Adrenal gland (tissue), 12 donors: ENCODE measurements around the gene INTS3. TPM values are rescaled to one million over a fixed set of nuclear protein-coding genes. Genes with fewer than 3 reads are reported as not detected.
"Not testable (repeated sequence)": the region's sequence is repeated elsewhere in the genome, so short reads cannot be mapped to it uniquely, and the experiment has no call there.

Experiments
- DNase-seq, 7 donors: peaks; one replicate each; pipeline ENCODE4 v3.0.0-alpha.2; 2019 to 2020
- H3K27ac ChIP-seq, 5 donors: fragments of 200-600 bp; sonication (generic) in 4 of 5; 1 replicate in 3 of 5; 2 replicates in 2 of 5; pipeline versions ENCODE4 v1.5.1 to v1.8.0; 2016 to 2020; ENCODE audit warnings: mild to moderate bottlenecking in 1 of 5
- H3K27me3 ChIP-seq: fragments of 200-600 bp; 2 replicates; pipeline ENCODE4 v1.8.0; 2021
- H3K36me3 ChIP-seq, 2 donors: fragments of 200-600 bp; replicated peaks in 1 of 2; 1 replicate in 1 of 2; 2 replicates in 1 of 2; pipeline versions ENCODE4 v1.5.1 to v1.8.0; 2018 to 2022
- H3K4me1 ChIP-seq, 2 donors: fragments of 200-600 bp; replicated peaks in 1 of 2; 1 replicate in 1 of 2; 2 replicates in 1 of 2; pipeline versions ENCODE4 v1.5.1 to v1.8.0; 2018 to 2021
- H3K4me3 ChIP-seq, 4 donors: fragments of 200-600 bp; sonication (generic) in 3 of 4; one replicate each; pipeline ENCODE4 v1.5.1; 2016 to 2018
- H3K9me3 ChIP-seq, 3 donors: fragments of 200-600 bp; sonication (generic) in 1 of 3; replicated peaks in 1 of 3; 1 replicate in 2 of 3; 2 replicates in 1 of 3; pipeline versions ENCODE4 v1.5.1 to v1.8.0; 2016 to 2021
- POLR2A ChIP-seq, 2 donors: fragments of 450-650 bp; IDR thresholded peaks; one replicate each; pipeline ENCODE4 v1.6.1; 2017; ENCODE audit warnings: antibody characterized with exemption in 2 of 2, mild to moderate bottlenecking in 2 of 2, moderate library complexity in 1 of 2
- WGBS, 4 donors: extraction: QIAGEN DNeasy Blood & Tissue Kit in 2 of 4; methylation state at CpG; one replicate each; pipeline versions ENCODE4 v1.1.5 to v1.1.7; 2013 to 2017; 5-methylcytosine and 5-hydroxymethylcytosine counted together
- intact Hi-C, 2 donors: fragments of 100-400 bp; cut with DNase I; formaldehyde crosslinking; loops; one replicate each; pipeline versions ENCODE4 v1.14.1 to v1.15.0; 2022 to 2023
- polyA plus RNA-seq, 3 donors: library from polyadenylated mRNA; stranded (reverse); fragments of 200-250 nt in 2 of 3; fragments of 350-450 nt in 1 of 3; fragmentation: Illumina TruSeq in 1 of 3; extraction: RNeasy Lipid Tissue Mini Kit (QIAGEN cat#74804) in 1 of 3; gene quantifications; one replicate each; pipeline ENCODE4 v1.2.3, GENCODE V29; 2013 to 2014
- total RNA-seq, 9 donors: library from RNA; depleted of rRNA in 4 of 9; stranded (reverse); fragments of >200 nt in 4 of 9; fragments of 120-200 nt in 1 of 9; fragmentation: NEBNext Ultra II Directional in 1 of 9; extraction: Animal tissue kit (Norgen Biotek cat#: 25700) in 1 of 9; gene quantifications; one replicate each; pipeline versions ENCODE4 v1.1.0 to v1.2.4, GENCODE V29; 2013 to 2023
- TF ChIP-seq, protein P1 (sequence below), 6 experiments: fragments of 450-650 bp in 4 of 6; fragments of 200-600 bp in 2 of 6; sonication (generic) in 1 of 6; IDR thresholded peaks; 1 replicate in 5 of 6; 2 replicates in 1 of 6; pipeline versions ENCODE4 v1.5.1 to v1.8.0; 2016 to 2021; ENCODE audit warnings: antibody characterized with exemption in 6 of 6, mild to moderate bottlenecking in 2 of 6, moderate library complexity in 1 of 6
- donor health status: healthy with polysubstance abuse.
- donor health status: Bipolar disorder and iron deficiency.
- donor health status: DM: yes; HTN: yes; CAD: no.
- donor health status: DM: no; HTN: no; CAD: no.
- donor health status: DM: no; HTN: no; CAD: no.
- donor health status: DM: yes; HTN: yes; CAD: no.

Gene INTS3
- total and polyA plus RNA-seq, 12 donors: 40.7 to 148 (median 61.2) TPM

DNA sequence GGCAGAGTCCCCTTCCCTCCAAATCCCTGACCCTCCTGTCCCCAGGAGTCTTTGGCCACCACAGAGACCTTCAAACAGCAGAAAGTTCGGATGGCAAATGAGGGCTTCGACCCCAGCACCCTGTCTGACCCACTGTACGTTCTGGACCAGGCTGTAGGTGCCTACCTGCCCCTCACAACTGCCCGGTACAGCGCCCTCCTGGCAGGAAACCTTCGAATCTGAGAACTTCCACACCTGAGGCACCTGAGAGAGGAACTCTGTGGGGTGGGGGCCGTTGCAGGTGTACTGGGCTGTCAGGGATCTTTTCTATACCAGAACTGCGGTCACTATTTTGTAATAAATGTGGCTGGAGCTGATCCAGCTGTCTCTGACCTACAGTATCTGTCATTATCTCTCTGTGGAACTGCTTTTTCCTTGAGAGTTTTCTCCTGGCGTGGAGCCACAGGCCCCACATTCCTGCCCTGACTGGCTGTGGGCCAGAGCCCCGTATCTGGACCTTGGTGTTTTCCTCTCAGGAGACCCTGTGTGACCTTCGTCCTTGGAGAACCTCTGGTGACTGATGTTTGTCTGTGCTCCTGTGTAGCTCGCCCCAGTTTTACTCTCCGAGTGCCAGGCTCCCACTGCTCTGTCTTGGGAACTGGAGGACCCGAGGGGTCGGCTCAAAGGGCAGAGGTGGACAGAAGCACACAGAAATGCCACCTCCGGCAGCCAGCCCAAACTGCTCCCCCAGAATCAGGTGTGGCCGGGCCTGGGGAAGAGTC is 52.1 kb downstream of the INTS3 start:
- peaks cover 26 to 53% of the 10 kb centered on the region in 2 donors for H3K4me1 ChIP-seq
- WGBS, 4 donors: 31 to 48% (median 37%) methylated on average over 16 to 17 of the region's 17 CpGs
- intact Hi-C loops: loop anchor here in 1 of 2 donors (10.0 kb wide), 2 partner anchors 105 to 205 kb away; partner anchors contain the start of genes ILF2 and NPR1
- H3K27ac ChIP-seq: no peak overlapping the region
- DNase-seq: peak; percentile 65 to 95 (median 86)
- H3K4me3 ChIP-seq: no peak overlapping the region
- H3K36me3 ChIP-seq: no peaks in the 10 kb centered on the region
- TF ChIP-seq POLR2A (IDR thresholded peaks at IDR 0.05): no peak
- TF ChIP-seq, protein P1, sequence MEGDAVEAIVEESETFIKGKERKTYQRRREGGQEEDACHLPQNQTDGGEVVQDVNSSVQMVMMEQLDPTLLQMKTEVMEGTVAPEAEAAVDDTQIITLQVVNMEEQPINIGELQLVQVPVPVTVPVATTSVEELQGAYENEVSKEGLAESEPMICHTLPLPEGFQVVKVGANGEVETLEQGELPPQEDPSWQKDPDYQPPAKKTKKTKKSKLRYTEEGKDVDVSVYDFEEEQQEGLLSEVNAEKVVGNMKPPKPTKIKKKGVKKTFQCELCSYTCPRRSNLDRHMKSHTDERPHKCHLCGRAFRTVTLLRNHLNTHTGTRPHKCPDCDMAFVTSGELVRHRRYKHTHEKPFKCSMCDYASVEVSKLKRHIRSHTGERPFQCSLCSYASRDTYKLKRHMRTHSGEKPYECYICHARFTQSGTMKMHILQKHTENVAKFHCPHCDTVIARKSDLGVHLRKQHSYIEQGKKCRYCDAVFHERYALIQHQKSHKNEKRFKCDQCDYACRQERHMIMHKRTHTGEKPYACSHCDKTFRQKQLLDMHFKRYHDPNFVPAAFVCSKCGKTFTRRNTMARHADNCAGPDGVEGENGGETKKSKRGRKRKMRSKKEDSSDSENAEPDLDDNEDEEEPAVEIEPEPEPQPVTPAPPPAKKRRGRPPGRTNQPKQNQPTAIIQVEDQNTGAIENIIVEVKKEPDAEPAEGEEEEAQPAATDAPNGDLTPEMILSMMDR (IDR thresholded peaks at IDR 0.05): no peak
- H3K9me3 ChIP-seq: no peaks in the 10 kb centered on the region
- no peaks in the 10 kb centered on the region for H3K27me3 ChIP-seq

DNA sequence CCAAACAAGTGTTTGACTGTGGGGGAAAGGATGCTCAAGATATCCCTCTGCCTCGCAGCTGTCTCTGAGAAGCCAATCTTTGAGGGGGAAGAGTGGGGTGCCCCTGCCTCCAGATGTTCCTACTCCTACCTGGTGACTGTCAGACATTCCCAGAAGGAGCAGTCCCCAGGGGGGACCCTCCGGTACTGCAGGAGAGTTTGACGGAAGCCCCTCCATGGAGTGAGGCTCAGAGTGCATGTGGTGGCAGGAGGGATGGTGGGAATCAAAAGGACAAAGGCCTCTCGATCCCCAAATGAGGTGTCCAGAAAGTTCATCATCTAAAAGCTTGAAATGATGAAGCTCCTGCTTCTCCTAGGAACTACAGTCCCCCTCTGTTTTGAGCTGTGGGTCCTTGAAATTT is 52.7 kb downstream of the INTS3 start:
- no peak for DNase-seq
- H3K27me3 ChIP-seq: no peaks in the 10 kb centered on the region
- TF ChIP-seq, protein P1 (IDR thresholded peaks at IDR 0.05): no peak
- no peak for TF ChIP-seq POLR2A (IDR thresholded peaks at IDR 0.05)
- H3K9me3 ChIP-seq: no peaks in the 10 kb centered on the region
- no peak overlapping the region for H3K27ac ChIP-seq
- H3K4me3 ChIP-seq: no peak overlapping the region
- WGBS, 4 donors: 73 to 79% (median 74%) methylated on average over 4 of the region's 4 CpGs
- peaks cover 24 to 47% of the 10 kb centered on the region in 2 donors for H3K4me1 ChIP-seq
- intact Hi-C loops: no loop called here
- no peaks in the 10 kb centered on the region for H3K36me3 ChIP-seq

DNA sequence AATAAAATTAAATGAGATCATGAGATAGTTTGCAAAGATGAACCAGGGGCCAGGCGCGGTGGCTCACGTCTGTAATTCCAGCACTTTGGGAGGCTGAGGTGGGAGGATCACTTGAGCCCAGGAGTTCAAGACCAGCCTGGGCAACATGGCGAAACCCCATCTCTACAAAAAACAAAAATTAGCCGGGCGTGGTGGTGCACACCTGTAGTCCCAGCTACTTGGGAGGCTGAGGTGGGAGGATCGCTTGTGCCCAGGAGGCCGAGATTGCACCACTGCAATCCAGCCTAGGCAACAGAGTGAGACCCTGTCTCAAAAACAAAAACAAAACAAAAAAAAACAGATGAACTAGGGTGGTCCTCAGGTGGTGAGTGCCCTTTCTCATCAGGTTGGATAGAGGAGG is 54.8 kb downstream of the INTS3 start:
- DNase-seq, intact Hi-C loops, H3K36me3 ChIP-seq, H3K27me3 ChIP-seq, H3K9me3 ChIP-seq: not testable (repeated sequence)
- peak overlapping the region; percentile 88 to 97 (median 95) for H3K27ac ChIP-seq
- peak overlapping the region in 1 of 4 donors; percentile 82 for H3K4me3 ChIP-seq
- H3K4me1 ChIP-seq: peaks cover 16 to 27% of the 10 kb centered on the region in 2 donors
- 84 to 90% (median 89%) methylated on average over 8 of the region's 8 CpGs for WGBS, 4 donors

DNA sequence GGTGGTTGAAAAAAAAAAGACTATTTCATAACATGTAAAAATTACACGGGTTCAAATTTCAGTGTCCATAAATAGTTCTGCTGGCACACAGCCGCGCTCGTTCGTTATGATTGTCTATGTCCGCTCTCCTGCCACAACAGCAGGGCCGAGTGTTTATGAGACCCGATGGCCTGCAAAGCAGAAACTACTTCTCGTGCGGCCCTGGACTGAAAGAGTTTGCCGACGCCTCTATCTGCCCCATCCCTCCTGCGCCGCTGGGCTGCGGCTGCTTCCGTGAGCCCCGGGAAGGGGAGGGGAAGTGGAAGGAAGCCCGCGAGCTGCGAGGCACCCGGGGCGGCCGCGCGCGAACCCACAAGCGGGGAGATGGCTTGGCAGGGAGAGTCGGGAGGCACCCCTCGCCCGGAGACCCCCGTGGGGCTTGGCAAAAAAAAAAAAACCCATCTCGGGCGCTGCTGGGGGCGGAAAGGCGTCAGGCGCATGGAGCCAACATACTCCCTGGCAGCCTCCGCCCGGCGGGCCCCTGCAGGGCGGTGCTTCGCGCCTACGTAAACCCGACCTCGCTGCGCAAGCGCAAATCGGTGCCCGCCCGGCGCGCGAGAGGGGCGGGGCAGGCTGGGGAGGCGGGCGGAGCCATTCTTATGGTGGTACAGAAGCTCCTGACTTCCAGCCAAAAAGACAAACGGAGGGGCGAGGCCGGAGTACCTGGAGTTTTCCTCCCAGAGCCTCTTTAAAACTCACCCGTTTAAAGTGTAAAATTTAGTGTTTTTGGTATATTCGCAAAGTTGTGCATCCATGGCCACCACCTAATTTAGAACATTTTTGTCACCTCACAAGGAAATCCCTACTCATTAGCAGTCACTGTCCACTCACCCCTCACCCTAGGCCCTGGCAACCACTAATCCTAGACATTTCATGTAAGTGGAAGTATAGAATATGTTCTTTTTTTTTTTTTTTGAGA is 55.7 kb downstream of the INTS3 start:
- peaks cover 11 to 22% of the 10 kb centered on the region in 2 donors for H3K4me1 ChIP-seq
- intact Hi-C loops: no loop called here
- H3K4me3 ChIP-seq: peak overlapping the region in 3 of 4 donors; percentile 51 to 82 (median 62)
- peak overlapping the region; percentile 88 to 97 (median 95) for H3K27ac ChIP-seq
- TF ChIP-seq, protein P1 (IDR thresholded peaks at IDR 0.05): peak in 4 of 6 experiments; percentile 9 to 51 (median 36)
- peak; percentile 80 for TF ChIP-seq POLR2A (IDR thresholded peaks at IDR 0.05)
- peak; percentile 88 to 93 (median 90) for DNase-seq
- WGBS, 4 donors: 0% methylated on average over 18 to 60 of the region's 61 CpGs
- no peaks in the 10 kb centered on the region for H3K9me3 ChIP-seq
- H3K36me3 ChIP-seq: no peaks in the 10 kb centered on the region
- no peaks in the 10 kb centered on the region for H3K27me3 ChIP-seq
